OCI-LY3 (cell line): ENCODE results near the gene DIP2C.

Source experiments
- EZH2phosphoT487 ChIP-seq: fragments of 200-600 bp; shearing (Covaris generic); IDR thresholded peaks from 2 replicates; pipeline ENCODE4 v1.6.1; 2018; ENCODE audit warnings: antibody characterized with exemption, mixed run types, low read depth
- TF ChIP-seq, protein P1 (sequence below): fragments of 200-600, 300-600 bp; sonication (generic); IDR thresholded peaks from 2 replicates; pipeline ENCODE4 v1.5.1; 2014; ENCODE audit warnings: antibody characterized with exemption, low read length, low read depth

DNA sequence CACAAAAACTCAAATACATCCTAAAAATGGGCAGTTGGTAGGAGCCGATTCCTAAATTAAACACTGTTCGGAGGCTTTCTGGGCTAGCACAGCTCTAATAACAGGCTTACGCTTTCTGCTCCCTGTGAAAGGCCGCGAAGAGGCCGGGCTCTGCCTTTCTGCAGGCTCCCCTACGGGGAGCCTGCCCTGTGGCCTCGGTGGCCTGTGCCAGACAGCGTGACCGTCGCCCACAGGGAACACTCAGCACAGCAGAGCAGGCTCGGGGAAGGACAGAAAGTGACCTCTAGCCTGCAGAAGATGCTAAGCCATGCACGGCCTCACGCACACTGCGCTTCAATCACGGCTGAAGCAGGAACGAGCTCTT lies 64.2 kb downstream of the DIP2C start:
- TF ChIP-seq, protein P1, sequence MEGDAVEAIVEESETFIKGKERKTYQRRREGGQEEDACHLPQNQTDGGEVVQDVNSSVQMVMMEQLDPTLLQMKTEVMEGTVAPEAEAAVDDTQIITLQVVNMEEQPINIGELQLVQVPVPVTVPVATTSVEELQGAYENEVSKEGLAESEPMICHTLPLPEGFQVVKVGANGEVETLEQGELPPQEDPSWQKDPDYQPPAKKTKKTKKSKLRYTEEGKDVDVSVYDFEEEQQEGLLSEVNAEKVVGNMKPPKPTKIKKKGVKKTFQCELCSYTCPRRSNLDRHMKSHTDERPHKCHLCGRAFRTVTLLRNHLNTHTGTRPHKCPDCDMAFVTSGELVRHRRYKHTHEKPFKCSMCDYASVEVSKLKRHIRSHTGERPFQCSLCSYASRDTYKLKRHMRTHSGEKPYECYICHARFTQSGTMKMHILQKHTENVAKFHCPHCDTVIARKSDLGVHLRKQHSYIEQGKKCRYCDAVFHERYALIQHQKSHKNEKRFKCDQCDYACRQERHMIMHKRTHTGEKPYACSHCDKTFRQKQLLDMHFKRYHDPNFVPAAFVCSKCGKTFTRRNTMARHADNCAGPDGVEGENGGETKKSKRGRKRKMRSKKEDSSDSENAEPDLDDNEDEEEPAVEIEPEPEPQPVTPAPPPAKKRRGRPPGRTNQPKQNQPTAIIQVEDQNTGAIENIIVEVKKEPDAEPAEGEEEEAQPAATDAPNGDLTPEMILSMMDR = no peak
- no peak for TF ChIP-seq EZH2phosphoT487
